EL (cell line): ENCODE results near the gene SUPT20HL2.
"Not testable (repeated sequence)": the region's sequence is repeated elsewhere in the genome, so short reads cannot be mapped to it uniquely, and the experiment has no call there.

Source experiments
- DNase-seq: peaks from one replicate; pipeline ENCODE4 v3.0.0-alpha.2; 2016

Gene SUPT20HL2

DNA sequence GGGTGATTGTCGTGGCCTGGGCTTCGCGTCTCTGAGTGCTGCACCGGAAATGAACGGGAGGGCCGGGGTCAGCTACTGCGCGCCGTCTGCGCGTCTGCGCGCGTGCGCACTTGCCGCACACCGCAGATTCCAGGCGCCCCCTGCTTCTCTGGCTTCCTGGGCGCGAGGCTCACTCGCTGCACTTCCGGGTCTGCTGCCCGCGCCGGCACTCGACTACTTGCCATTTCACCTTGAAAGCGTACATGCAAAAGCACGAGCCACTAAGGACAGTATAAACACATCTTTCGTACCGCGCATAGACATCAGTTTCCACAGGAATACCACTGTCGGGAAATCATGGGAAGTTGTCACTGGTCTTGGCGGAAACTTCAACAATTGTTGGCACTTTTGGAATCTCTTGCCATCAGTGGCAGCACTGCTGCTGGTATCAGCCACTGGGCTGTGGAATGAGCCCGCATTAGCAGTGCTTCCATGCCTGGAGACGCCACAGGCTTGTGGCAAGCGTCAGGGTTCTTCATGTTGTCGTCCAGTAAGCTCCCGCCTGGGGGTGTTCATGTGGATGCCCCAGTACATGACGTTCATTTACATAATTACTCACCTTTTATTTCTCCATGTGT, at the start of gene SUPT20HL2:
SUPT20HL2 (minus strand) TSS at position 51 of the 617 bp plus-strand sequence. CDS start 754 bp downstream, outside the sequence.
- DNase-seq, result no peak

DNA sequence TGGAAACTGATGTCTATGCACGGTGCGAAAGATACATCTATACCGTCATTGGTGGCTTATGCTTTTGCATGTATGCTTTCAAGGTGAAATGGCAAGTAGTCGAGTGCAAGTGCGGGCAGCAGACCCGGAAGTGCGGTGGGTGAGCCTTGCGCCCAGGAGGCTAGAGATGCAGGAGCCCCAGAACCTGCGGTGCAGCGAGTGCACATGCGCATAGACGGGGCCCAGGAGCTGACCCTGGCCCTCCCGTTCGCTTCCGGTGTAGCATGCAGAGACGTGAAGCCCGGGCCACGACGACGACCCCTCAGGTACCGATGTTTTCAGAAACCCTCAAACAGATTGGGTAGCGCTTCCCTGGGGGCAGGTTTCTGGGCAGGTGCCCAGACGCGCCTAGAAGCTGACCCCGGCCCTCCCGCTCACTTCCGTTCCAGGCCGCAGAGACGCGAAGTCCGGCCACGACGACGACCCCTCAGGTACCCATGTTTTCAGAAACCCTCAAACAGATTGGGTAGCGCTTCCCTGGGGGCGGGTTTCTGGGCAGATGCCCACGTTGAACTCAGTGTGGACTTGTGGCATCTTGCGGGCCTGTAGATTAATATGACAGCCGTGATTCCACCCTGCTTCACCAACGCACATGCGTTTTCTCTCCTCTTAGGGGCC, 48.3 kb upstream of the SUPT20HL2 start:
- DNase-seq, result not testable (repeated sequence)

DNA sequence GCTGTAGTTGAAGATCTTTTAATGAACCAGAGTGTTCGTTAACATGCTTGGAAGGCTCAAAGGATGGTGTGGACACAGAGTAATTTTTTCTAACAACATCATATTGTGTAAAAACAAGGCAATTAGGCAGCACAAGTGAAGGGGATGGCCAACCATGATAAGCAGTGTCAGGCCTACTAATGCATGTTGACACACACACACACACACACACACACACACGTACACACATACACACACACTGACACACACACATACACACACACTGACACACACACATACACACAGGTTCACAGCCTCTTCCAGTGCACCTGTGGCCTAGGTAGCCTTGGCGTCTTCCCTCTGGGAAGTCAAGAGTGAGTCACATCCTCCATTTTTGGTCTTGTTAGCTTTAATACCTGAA, 46.4 kb upstream of the SUPT20HL2 start, which contains the start of gene SUPT20HL1:
SUPT20HL1 (plus strand) TSS at position 368 of the 400 bp plus-strand sequence. CDS start 2,122 bp downstream, outside the sequence.
- no peak for DNase-seq

DNA sequence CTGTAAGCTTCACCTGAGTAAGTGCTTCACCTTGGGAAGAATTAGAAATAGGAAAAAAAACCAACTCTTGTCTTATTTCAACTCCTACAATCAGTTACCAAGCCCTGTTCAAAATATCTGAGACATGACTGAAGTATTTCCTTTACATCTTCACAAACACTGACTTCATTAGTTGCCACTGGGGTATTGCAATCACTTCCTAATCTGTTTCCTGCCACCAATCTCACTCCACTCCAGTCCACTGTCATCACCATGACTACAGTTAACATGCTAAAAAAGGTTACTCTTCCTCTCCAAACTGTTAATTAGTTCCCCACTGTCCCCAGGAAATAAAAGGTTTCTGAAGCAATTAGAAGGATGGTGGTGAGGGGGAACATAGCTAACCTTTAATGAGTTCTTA, 43.2 kb upstream of the SUPT20HL2 start:
- peak; percentile 15 for DNase-seq

DNA sequence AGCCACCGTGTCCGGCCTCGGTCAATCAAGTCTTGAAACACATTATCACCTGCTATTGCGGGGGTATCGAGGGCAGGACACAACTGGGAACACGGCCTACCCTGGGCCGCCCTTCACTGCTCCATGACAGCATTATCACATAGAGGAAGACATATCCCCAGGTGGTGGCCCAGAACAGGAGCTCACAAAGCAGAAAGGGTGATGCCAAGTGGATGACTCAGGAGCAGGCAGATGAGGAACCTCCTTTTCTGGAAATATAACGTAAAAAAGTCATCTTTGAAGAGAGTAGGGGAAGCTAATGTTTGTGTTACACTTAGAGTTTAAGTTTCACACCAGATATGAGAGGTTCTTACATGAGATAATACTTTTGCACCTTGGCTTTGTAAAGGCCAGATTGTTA, 41.2 kb upstream of the SUPT20HL2 start:
- DNase-seq, result peak; percentile 13

GRCh38 chrX:24350217-24350616, 36.3 kb upstream of the SUPT20HL2 start:
- DNase-seq, result no peak

GRCh38 chrX:24347881-24348280, 34.0 kb upstream of the SUPT20HL2 start:
- no peak for DNase-seq

GRCh38 chrX:24343719-24344118, 29.9 kb upstream of the SUPT20HL2 start:
- DNase-seq, result no peak

- DNase-seq, result peak; percentile 75
These were observed 27.9 kb upstream of the SUPT20HL2 start for GRCh38 chrX:24341795-24342194.

- no peak for DNase-seq
These were observed 26.6 kb upstream of the SUPT20HL2 start for GRCh38 chrX:24340501-24340900.

DNA sequence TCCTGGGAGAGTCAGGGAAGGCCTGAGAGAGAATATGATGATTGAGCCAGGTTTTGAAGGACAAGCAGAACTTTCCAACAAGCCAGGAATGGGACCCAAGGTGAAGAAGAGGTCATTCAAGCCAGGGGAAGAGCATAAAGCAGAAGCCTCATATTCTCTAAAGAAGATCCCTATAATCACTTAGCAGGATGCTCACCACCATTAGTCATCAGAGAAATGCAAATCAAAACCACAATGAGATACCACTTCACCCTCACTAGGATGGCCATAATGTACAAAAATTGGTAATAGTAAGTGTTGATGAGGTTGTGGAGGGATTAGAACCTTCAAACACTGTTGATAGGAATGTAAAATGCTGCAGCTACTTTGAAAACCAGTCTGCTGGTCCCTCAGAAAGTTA, 26.0 kb upstream of the SUPT20HL2 start:
- peak; percentile 26 for DNase-seq

- DNase-seq, result peak; percentile 3
These were observed 22.0 kb upstream of the SUPT20HL2 start for GRCh38 chrX:24335871-24336270.

GRCh38 chrX:24334461-24334860, 20.6 kb upstream of the SUPT20HL2 start:
- peak; percentile 19 for DNase-seq

DNA sequence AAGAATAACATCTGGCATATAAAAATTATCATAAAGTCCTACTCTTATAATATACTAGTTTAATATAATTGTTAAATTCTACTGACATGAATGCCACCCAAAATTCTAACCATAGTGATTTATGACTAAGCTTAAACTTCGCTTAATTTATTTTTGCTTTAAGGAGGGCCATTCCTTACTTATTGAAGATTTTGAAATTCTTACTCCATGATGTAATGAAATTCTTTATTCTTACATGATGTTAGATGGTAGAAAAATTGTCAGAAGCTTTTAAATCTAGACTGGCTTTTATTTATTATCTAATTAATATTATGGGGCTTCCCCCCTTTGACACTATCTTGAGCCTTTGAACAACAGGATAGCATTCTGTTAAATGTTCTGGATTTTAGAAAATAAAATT, 19.5 kb upstream of the SUPT20HL2 start:
- DNase-seq, result peak; percentile 22

GRCh38 chrX:24332878-24333277, 19.0 kb upstream of the SUPT20HL2 start:
- peak; percentile 8 for DNase-seq

DNA sequence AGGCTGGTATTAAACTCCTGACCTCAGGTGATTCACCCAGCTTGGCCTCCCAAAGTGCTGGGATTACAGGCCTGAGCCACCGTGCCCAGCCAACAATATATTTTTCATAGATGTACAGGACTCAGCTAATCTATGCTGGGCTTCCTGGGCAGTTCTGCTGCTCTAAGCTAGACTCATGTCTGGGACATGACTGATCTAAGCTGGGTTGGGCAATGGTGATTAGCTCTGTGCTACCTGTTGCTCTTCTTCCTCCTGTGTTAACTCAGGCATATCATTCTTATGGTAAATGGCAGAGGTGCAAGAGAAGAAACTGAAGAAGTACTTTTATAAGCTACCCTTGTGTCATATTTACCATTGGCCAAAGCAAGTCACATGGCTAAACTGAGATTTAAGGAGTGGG, 11.4 kb upstream of the SUPT20HL2 start:
- DNase-seq, result no peak

- no peak for DNase-seq
These were observed 8.0 kb upstream of the SUPT20HL2 start for GRCh38 chrX:24321741-24322395.

GRCh38 chrX:24317567-24317966, 3.7 kb upstream of the SUPT20HL2 start:
- no peak for DNase-seq

GRCh38 chrX:24316111-24316510, 2.2 kb upstream of the SUPT20HL2 start:
- DNase-seq, result no peak

- not testable (repeated sequence) for DNase-seq
These were observed 1.6 kb downstream of the SUPT20HL2 start for GRCh38 chrX:24312249-24312607.

GRCh38 chrX:24311507-24312248, 2.2 kb downstream of the SUPT20HL2 start:
- not testable (repeated sequence) for DNase-seq

GRCh38 chrX:24310916-24311315, 3.0 kb downstream of the SUPT20HL2 start:
- DNase-seq, result not testable (repeated sequence)
